K562 (cell line): Measurements from ENCODE around the gene LLGL1. TPM values are rescaled to one million over a fixed set of nuclear protein-coding genes. Genes with fewer than 3 reads are reported as not detected.

ENCODE experiments used
- ATAC-seq: fragments of 200-7000 bp; cut with Tn5 transposase; 3 replicates; pipeline ENCODE4 v1.9.1; 2020; ENCODE audit warnings: moderate library complexity
- BruUV-seq: library from RNA; stranded (reverse); fragments of 400-500 nt; replicated peaks from 2 replicates; lab custom pipeline; 2021; lab: Mats Ljungman, UMichigan
- CTCF ChIA-PET: fragments of 300-600 bp; formaldehyde crosslinking; extraction: SDS; loops from one replicate; lab custom pipeline; 2021; ENCODE audit warnings: low intra/inter-chr PET ratio; lab: Yijun Ruan, JAX
- POLR2A ChIA-PET: fragments of 300-600, 350-650 bp; sonication (Branson Sonifier 250); formaldehyde crosslinking; extraction: SDS; loops from one replicate; lab custom pipeline; 2021; ENCODE audit warnings: antibody characterized with exemption, inconsistent platforms; lab: Yijun Ruan, JAX
- DNase-seq, 4 experiments: peaks; one replicate each; pipeline versions ENCODE4 v3.0.0 to v3.0.0-alpha.2; 2011 to 2018; ENCODE audit warnings: low spot score in 3 of 4, mixed read lengths in 3 of 4; ENCODE audit errors: extremely low read depth in 1 of 4
- FAIRE-seq: peaks from 2 replicates; lab custom pipeline; 2011; peaks lifted over from hg19 to GRCh38; lab: Jason Lieb, UNC
- H2AFZ ChIP-seq: 2 replicates; pipeline ENCODE4 v1.6.0; 2011; ENCODE audit warnings: low read depth, low read length, control low read depth, inconsistent platforms
- H3K27ac ChIP-seq: fragments of 200-600 bp; 3 replicates; pipeline ENCODE4 v1.8.0; 2011; ENCODE audit warnings: low read depth, mild to moderate bottlenecking, control low read depth, inconsistent platforms, low read length, moderate library complexity, mixed read lengths; ENCODE audit errors: extremely low read depth
- H3K27me3 ChIP-seq, 2 experiments: fragments of 300-600 bp in 1 of 2; 2 replicates in 1 of 2; 3 replicates in 1 of 2; pipeline versions ENCODE4 v1.6.0 to v1.8.0; 2011; ENCODE audit warnings: inconsistent platforms in 2 of 2, low read length in 2 of 2, mild to moderate bottlenecking in 1 of 2, mixed read lengths in 1 of 2, moderate library complexity in 1 of 2; ENCODE audit not compliant: control insufficient read depth in 2 of 2, insufficient read depth in 2 of 2
- H3K36me3 ChIP-seq: fragments of 300-600 bp; 3 replicates; pipeline ENCODE4 v1.8.0; 2011; ENCODE audit warnings: mild to moderate bottlenecking, low read length, inconsistent platforms; ENCODE audit not compliant: control insufficient read depth, insufficient read depth
- H3K4me1 ChIP-seq, 2 experiments: fragments of 200-600 bp in 1 of 2; replicated peaks in 1 of 2; 2 replicates in 1 of 2; 3 replicates in 1 of 2; pipeline versions ENCODE4 v1.5.1 to v1.8.0; 2011; ENCODE audit warnings: inconsistent platforms in 2 of 2, low read length in 2 of 2, mild to moderate bottlenecking in 1 of 2, mixed read lengths in 1 of 2, moderate library complexity in 1 of 2; ENCODE audit not compliant: control insufficient read depth in 2 of 2, insufficient read depth in 2 of 2
- H3K4me2 ChIP-seq: 2 replicates; pipeline ENCODE4 v1.6.1; 2011; ENCODE audit warnings: low read length, control low read depth, inconsistent platforms, mixed read lengths; ENCODE audit not compliant: insufficient read depth
- H3K4me3 ChIP-seq: fragments of 200-600 bp; sonication (generic), shearing (Covaris generic); 2 replicates; pipeline ENCODE4 v1.5.1; 2016; ENCODE audit warnings: control low read depth, inconsistent platforms
- H3K79me2 ChIP-seq: fragments of 200-600 bp; 3 replicates; pipeline ENCODE4 v1.8.0; 2011; ENCODE audit warnings: low read length, inconsistent platforms; ENCODE audit not compliant: control insufficient read depth, insufficient read depth
- H3K9ac ChIP-seq, 2 experiments: 2 replicates each; pipeline versions ENCODE4 v1.6.0 to v1.6.1; 2011; ENCODE audit warnings: low read depth in 2 of 2, low read length in 2 of 2, control low read depth in 1 of 2, inconsistent platforms in 1 of 2, mild to moderate bottlenecking in 1 of 2, mixed read lengths in 1 of 2; ENCODE audit not compliant: insufficient read depth in 1 of 2
- H3K9me1 ChIP-seq: one replicate; pipeline ENCODE4 v1.6.0; 2011; ENCODE audit warnings: inconsistent platforms, mild to moderate bottlenecking, low read length, moderate library complexity; ENCODE audit not compliant: control insufficient read depth, insufficient read depth
- H3K9me3 ChIP-seq: replicated peaks from 2 replicates; pipeline ENCODE4 v1.5.1; 2011; ENCODE audit warnings: low read depth, low read length, inconsistent platforms; ENCODE audit not compliant: control insufficient read depth, insufficient read depth
- H4K20me1 ChIP-seq: replicated peaks from 2 replicates; pipeline ENCODE4 v1.6.1; 2011; ENCODE audit warnings: low read length, inconsistent platforms, mixed read lengths; ENCODE audit not compliant: control insufficient read depth, insufficient read depth
- E4F1 ChIP-seq: fragments of 250-450 bp; sonication (Bioruptor Pico); IDR thresholded peaks from 2 replicates; pipeline ENCODE4 v1.5.0; 2021; ENCODE audit warnings: mild to moderate bottlenecking, borderline replicate concordance
- MAFK ChIP-seq: IDR thresholded peaks from 2 replicates; pipeline ENCODE4 v1.6.1; 2011; ENCODE audit warnings: low read length, improper control_type of control experiment
- ZNF384 ChIP-seq: IDR thresholded peaks from 2 replicates; pipeline ENCODE4 v1.6.1; 2012; ENCODE audit warnings: low read depth, low read length, improper control_type of control experiment
- ZNF41 ChIP-seq: fragments of 250-450 bp; sonication (Bioruptor Pico); conservative IDR thresholded peaks from 2 replicates; pipeline ENCODE4 v1.4.0; 2020; ENCODE audit warnings: mild to moderate bottlenecking
- WGBS: fragments of 100-300 bp; shearing (Covaris generic); methylation state at CpG from one replicate; pipeline ENCODE4 v1.1.6; 2016; ENCODE audit warnings: low coverage, mixed read lengths; ENCODE audit not compliant: insufficient coverage; ENCODE audit errors: missing lambda C conversion rate; 5-methylcytosine and 5-hydroxymethylcytosine counted together
- in situ Hi-C: fragments of 300-500 bp; cut with MboI; formaldehyde crosslinking; loops from 4 replicates; pipeline ENCODE4 v1.15.0; 2018; ENCODE audit warnings: inconsistent platforms, mixed read lengths
- intact Hi-C: fragments of 100-400 bp; cut with micrococcal nuclease; formaldehyde crosslinking; loops from 2 replicates; pipeline ENCODE4 v1.14.2; 2022
- polyA plus RNA-seq, 8 experiments: library from polyadenylated mRNA; depleted of rRNA in 4 of 8; stranded (reverse) in 5 of 8; unstranded in 3 of 8; fragments of >200 nt; fragmentation: Nextera tagmentation in 2 of 8; fragmentation: Illumina TruSeq in 1 of 8; extraction: Ambion mirVana in 2 of 8; extraction: Trizol in 1 of 8; gene quantifications; 2 replicates each; pipeline versions ENCODE4 v1.2.1 to v1.2.3, GENCODE V29; 2011 to 2014; ENCODE audit warnings: inconsistent platforms in 1 of 8, missing spikeins in 1 of 8
- total RNA-seq, 7 experiments: library from RNA; depleted of rRNA in 6 of 7; stranded (reverse); fragments of >200 nt in 6 of 7; fragmentation: Illumina TruSeq in 2 of 7; extraction: Trizol in 2 of 7; gene quantifications; 2 replicates each; pipeline versions ENCODE4 v1.2.1 to v1.2.3, GENCODE V29; 2011 to 2021; ENCODE audit warnings: low replicate concordance in 1 of 7

The LLGL1 gene
- total and polyA plus RNA-seq, 9 of the 15 experiments (the other 6 are each of a cell fraction or from before 2014, with no cell fraction given): 0.11 to 12.9 (median 5.3) TPM; not detected in 1

- no peak for TF ChIP-seq E4F1
- TF ChIP-seq, all 486 proteins: peak for 0
Measured at GRCh38 chr17:18208092-18208491, 17.3 kb upstream of the LLGL1 start (continued).

- no TSS peak for BruUV-seq
- ChIA-PET POLR2A (no interaction called here), CTCF (interaction anchor here (0.7 kb wide), 1 partner anchor 15 kb away, joined by 5 read pairs; no protein-coding TSS in a partner anchor)
- ATAC-seq (no peak), FAIRE-seq (no peak), DNase-seq (no peak)
- H3K9ac ChIP-seq: peak overlapping the region in 1 of 2 experiments; percentile 17; a peak in 1 of 4 replicates
- no peaks in the 10 kb centered on the region for H3K27me3 ChIP-seq
- H3K4me1 ChIP-seq: peaks cover 0 to 4% of the 10 kb centered on the region in 2 experiments; a peak in 2 of 5 replicates
- H4K20me1 ChIP-seq: peaks cover 7% of the 10 kb centered on the region; the same call in 1 of the 2 replicates
- 56% methylated on average over 7 of the region's 7 CpGs for WGBS
- H3K9me1 ChIP-seq: no peaks in the 10 kb centered on the region
- H3K9me3 ChIP-seq: no peaks in the 10 kb centered on the region
- no peaks in the 10 kb centered on the region for H3K79me2 ChIP-seq
- no peak overlapping the region for H3K4me3 ChIP-seq
- H3K4me2 ChIP-seq: no peak overlapping the region
- in situ Hi-C loops (loop anchor here (25.0 kb wide), 1 partner anchor 349 kb away; no protein-coding TSS in a partner anchor), intact Hi-C loops (no loop called here)
- H3K36me3 ChIP-seq: peaks cover 21% of the 10 kb centered on the region; the same call in 1 of the 3 replicates
- TF ChIP-seq ZNF384 (peak; percentile 47), ZNF41 (no peak), MAFK (no peak)
- no peak overlapping the region for H2AFZ ChIP-seq
- H3K27ac ChIP-seq: no peak overlapping the region
Measured at GRCh38 chr17:18213666-18214270, 11.7 kb upstream of the LLGL1 start.
